ENCODE data around the gene C6orf136. TPM values are rescaled to one million over a fixed set of nuclear protein-coding genes. Genes with fewer than 3 reads are reported as not detected.

Gene C6orf136
- total and polyA plus RNA-seq, 9 of the 15 experiments (the other 6 are each of a cell fraction or from before 2014, with no cell fraction given) = 14.1 to 63.1 (median 18.4) TPM

DNA sequence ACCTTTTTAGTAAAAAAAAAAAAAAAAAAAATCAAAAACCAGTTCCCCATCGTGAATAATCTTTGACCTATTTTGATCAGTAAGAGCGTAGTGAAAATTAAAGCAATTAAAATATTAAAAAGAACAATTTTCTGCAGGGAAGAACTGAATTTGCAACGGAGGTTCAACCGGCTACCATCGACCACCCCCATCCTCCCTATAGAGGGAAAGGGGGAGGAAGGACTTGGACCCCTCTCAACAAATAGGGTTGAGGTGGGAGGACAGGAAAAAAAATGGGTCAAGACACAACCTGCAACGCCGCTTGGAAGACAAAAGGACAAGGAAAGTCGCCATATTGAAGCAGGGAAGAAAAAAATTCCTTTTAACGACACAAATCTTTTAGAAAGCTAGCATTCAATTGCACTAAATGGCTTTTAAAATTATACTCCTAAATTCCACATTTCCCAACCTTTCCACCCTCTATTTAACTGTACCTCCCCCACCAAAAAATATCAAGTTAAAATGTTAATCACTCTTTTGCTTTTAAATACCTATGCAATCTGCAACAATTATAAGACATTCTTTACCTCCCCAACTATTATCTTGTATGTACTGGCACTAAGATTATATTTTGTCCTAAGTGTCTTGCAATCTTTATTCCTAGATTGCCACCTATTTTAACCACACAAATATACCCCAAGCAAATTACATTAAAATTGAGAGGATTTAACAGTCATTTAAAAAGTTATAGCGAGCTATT, 31.5 kb upstream of the C6orf136 start (continued):
- TF ChIP-seq, protein P1, sequence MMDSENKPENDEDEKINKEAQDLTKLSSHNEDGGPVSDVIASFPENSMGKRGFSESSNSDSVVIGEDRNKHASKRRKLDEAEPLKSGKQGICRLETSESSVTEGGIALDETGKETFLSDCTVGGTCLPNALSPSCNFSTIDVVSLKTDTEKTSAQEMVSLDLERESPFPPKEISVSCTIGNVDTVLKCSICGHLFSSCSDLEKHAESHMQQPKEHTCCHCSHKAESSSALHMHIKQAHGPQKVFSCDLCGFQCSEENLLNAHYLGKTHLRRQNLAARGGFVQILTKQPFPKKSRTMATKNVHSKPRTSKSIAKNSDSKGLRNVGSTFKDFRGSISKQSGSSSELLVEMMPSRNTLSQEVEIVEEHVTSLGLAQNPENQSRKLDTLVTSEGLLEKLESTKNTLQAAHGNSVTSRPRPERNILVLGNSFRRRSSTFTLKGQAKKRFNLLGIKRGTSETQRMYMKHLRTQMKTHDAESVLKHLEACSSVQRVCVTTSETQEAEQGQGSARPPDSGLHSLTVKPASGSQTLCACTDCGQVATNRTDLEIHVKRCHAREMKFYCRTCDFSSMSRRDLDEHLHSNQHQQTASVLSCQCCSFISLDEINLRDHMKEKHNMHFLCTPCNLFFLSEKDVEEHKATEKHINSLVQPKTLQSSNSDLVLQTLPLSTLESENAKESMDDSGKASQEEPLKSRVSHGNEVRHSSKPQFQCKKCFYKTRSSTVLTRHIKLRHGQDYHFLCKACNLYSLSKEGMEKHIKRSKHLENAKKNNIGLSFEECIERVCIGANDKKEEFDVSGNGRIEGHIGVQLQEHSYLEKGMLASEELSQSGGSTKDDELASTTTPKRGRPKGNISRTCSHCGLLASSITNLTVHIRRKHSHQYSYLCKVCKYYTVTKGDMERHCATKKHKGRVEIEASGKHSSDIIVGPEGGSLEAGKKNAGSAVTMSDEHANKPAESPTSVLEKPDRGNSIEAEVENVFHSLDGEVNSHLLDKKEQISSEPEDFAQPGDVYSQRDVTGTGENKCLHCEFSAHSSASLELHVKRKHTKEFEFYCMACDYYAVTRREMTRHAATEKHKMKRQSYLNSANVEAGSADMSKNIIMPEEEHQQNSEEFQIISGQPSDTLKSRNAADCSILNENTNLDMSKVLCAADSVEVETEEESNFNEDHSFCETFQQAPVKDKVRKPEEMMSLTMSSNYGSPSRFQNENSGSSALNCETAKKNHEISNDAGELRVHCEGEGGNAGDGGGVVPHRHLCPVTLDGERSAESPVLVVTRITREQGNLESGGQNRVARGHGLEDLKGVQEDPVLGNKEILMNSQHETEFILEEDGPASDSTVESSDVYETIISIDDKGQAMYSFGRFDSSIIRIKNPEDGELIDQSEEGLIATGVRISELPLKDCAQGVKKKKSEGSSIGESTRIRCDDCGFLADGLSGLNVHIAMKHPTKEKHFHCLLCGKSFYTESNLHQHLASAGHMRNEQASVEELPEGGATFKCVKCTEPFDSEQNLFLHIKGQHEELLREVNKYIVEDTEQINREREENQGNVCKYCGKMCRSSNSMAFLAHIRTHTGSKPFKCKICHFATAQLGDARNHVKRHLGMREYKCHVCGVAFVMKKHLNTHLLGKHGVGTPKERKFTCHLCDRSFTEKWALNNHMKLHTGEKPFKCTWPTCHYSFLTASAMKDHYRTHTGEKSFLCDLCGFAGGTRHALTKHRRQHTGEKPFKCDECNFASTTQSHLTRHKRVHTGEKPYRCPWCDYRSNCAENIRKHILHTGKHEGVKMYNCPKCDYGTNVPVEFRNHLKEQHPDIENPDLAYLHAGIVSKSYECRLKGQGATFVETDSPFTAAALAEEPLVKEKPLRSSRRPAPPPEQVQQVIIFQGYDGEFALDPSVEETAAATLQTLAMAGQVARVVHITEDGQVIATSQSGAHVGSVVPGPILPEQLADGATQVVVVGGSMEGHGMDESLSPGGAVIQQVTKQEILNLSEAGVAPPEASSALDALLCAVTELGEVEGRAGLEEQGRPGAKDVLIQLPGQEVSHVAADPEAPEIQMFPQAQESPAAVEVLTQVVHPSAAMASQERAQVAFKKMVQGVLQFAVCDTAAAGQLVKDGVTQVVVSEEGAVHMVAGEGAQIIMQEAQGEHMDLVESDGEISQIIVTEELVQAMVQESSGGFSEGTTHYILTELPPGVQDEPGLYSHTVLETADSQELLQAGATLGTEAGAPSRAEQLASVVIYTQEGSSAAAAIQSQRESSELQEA (IDR thresholded peaks at IDR 0.05; ENCODE audit: low read depth) = no peak; the same call in 1 of the 2 replicates
- TF ChIP-seq HIVEP1 (CRISPR knock-in tag; IDR thresholded peaks at IDR 0.05) (0 out of 2 replicates have a peak, but pooled peaks have one; percentile 37), NCOA2 (IDR thresholded peaks at IDR 0.05; ENCODE audit: partially characterized antibody in 2 of 2) (no peak), CCNT2 (IDR thresholded peaks at IDR 0.05; ENCODE audit: borderline replicate concordance, extremely low read depth, insufficient read length, low read depth, low read length) (peak; percentile 44), MGA (IDR thresholded peaks at IDR 0.05) (no peak; the same call in 1 of the 2 replicates), PHB2 (IDR thresholded peaks at IDR 0.05; ENCODE audit: low read depth) (no peak; the same call in 1 of the 2 replicates)

Measured in K562 (cell line).